Purkinje cell (primary cell): Measurements from ENCODE around the gene EDRF1. TPM values are rescaled to one million over a fixed set of nuclear protein-coding genes. Genes with fewer than 3 reads are reported as not detected.

ENCODE experiments used
- polyA plus RNA-seq: library from polyadenylated mRNA; unstranded; fragments of >200 nt; fragmentation: Nextera tagmentation; gene quantifications from 2 replicates; pipeline ENCODE4 v1.2.1, GENCODE V29; 2014

Gene EDRF1
- polyA plus RNA-seq: 10.0 and 15.5 TPM in 2 replicates

GRCh38 chr10:125719173-125720001 lies at the start of gene EDRF1:
EDRF1 (plus strand) TSS chr10:125719709; CDS start chr10:125719808, 99 bp downstream.

DNA sequence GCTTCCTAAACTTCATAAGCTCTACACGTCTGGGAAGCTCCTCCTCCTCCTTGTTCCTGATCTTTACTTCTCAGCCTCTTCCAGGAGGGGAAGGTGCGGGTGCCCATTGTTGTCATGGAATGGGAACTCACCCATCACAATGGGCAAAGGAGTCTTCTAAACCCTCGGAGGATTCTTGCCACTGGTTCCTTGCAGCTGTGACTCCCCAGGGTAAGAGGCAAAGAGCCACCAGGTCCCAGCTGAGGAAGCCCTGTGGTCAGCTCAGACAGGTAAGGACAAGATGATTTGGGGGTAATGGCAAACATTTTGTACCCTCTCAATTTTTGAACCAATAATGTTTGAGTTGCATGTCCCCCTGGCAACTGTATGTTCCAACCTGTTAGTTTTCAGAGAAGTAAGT lies 36.4 kb upstream of the EDRF1 start, which contains the start of gene TEX36:
Gene TEX36 (minus strand): TSS at position 101 of the 400 bp plus-strand sequence. CDS start 174 bp downstream, outside the sequence.

GRCh38 chr10:125775491-125776106 lies 56.1 kb downstream of the EDRF1 start, which contains the start of gene MMP21:
MMP21 (minus strand) TSS chr10:125775821; CDS start chr10:125775821, 0 bp downstream.

Other genes with a start within 250 kb of the EDRF1 start
- not detected in 2 replicates for gene TEX36, start 36.5 kb upstream of the EDRF1 start, polyA plus RNA-seq
- gene MMP21, start 56.1 kb downstream of the EDRF1 start, polyA plus RNA-seq: not detected in 2 replicates
- 15.6 and 31.0 TPM in 2 replicates for gene UROS, start 103.5 kb downstream of the EDRF1 start, polyA plus RNA-seq
- gene BCCIP, start 103.8 kb downstream of the EDRF1 start, polyA plus RNA-seq: 138 and 144 TPM in 2 replicates
- 9.4 and 9.5 TPM in 2 replicates for gene DHX32, start 161.6 kb downstream of the EDRF1 start, polyA plus RNA-seq
- gene FANK1, start 176.9 kb downstream of the EDRF1 start, polyA plus RNA-seq: 0.70 and 4.2 TPM in 2 replicates